Pancreas (tissue), 10 donors: ENCODE measurements around the gene IRGC. TPM values are rescaled to one million over a fixed set of nuclear protein-coding genes. Genes with fewer than 3 reads are reported as not detected.

Experiments
- ATAC-seq, 4 donors: fragments of 200-7000 bp; cut with Tn5 transposase; one replicate each; pipeline versions ENCODE4 v1.8.0 to v1.9.1; 2020; ENCODE audit warnings: mild to moderate bottlenecking in 4 of 4, moderate library complexity in 4 of 4
- DNase-seq, 6 donors: peaks; one replicate each; pipeline ENCODE4 v3.0.0-alpha.2; 2020
- FAIRE-seq: peaks from 2 replicates; lab custom pipeline; 2012; peaks lifted over from hg19 to GRCh38; lab: Jason Lieb, UNC
- H3K27ac ChIP-seq, 4 donors: fragments of 200-600 bp; sonication (generic); 1 replicate in 3 of 4; 2 replicates in 1 of 4; pipeline versions ENCODE4 v1.5.0 to v1.8.0; 2020
- H3K27me3 ChIP-seq, 4 donors: fragments of 200-600 bp; one replicate each; pipeline ENCODE4 v1.8.0; 2021
- H3K36me3 ChIP-seq, 3 donors: fragments of 200-600 bp; sonication (generic) in 1 of 3; one replicate each; pipeline versions ENCODE4 v1.5.0 to v1.8.0; 2020 to 2021
- H3K4me1 ChIP-seq, 3 donors: fragments of 200-600 bp; one replicate each; pipeline ENCODE4 v1.8.0; 2021
- H3K4me3 ChIP-seq, 4 donors: fragments of 200-600 bp; sonication (generic) in 2 of 4; one replicate each; pipeline versions ENCODE4 v1.5.0 to v1.8.0; 2020 to 2021
- H3K9me3 ChIP-seq, 4 donors: fragments of 200-600 bp; one replicate each; pipeline ENCODE4 v1.8.0; 2021
- WGBS, 2 donors: extraction: QIAGEN DNeasy Blood & Tissue Kit; methylation state at CpG; one replicate each; pipeline ENCODE4 v1.1.7; 2013; 5-methylcytosine and 5-hydroxymethylcytosine counted together
- intact Hi-C, 3 donors: fragments of 100-400 bp; cut with DNase I; formaldehyde crosslinking; loops; one replicate each; pipeline versions ENCODE4 v1.11.1 to v1.14.2; 2022
- polyA plus RNA-seq, 2 donors: library from polyadenylated mRNA; stranded (reverse); fragments of 200-250 nt; gene quantifications; one replicate each; pipeline ENCODE4 v1.2.3, GENCODE V29; 2013
- total RNA-seq, 6 donors: library from RNA; stranded (reverse); fragmentation: NEBNext Ultra II Directional in 4 of 6; extraction: Animal tissue kit (Norgen Biotek cat#: 25700) in 4 of 6; gene quantifications; one replicate each; pipeline versions ENCODE4 v1.2.1 to v1.2.4, GENCODE V29; 2021 to 2023
- TF ChIP-seq, protein P1 (sequence below), 4 donors: fragments of 200-600 bp; sonication (generic) in 3 of 4; IDR thresholded peaks; one replicate each; pipeline versions ENCODE4 v1.5.0 to v1.8.0; 2021; ENCODE audit warnings: antibody characterized with exemption in 4 of 4
- donor health status: healthy with polysubstance abuse.
- donor health status: DM: no; HTN: no; CAD: no; lungs with moderate emphysema.
- donor health status: DM: no; HTN: no; CAD: no.
- donor health status: control.
- donor health status: control.
- donor health status: Bipolar disorder and iron deficiency.
- donor health status: DM: yes; HTN: yes; CAD: no.
- donor health status: DM: no; HTN: no; CAD: no.
- donor health status: DM: no; HTN: no; CAD: no.
- donor health status: DM: yes; HTN: yes; CAD: no.

The IRGC gene
- total and polyA plus RNA-seq, 8 donors: not detected

DNA sequence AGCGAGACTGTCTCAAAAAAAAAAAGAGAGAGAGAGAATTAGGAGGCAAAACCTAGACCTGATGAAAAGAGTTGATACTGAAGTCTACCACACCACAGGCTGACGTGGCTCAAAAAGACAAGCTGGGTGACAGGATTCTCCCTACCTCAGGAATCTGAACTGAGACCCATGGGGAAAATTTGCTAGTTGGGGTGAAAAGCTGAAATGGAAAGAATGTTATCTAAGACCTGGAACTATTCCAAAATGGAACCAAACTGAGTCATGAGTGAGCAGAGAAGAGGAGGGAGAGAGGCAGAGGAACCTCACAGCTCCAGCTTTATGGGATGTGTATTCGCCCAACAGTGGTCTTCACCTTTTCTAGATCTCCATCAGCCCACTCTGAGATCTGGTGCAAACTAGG is 27.2 kb downstream of the IRGC start:
- FAIRE-seq (no peak), ATAC-seq (no peak), DNase-seq (no peak)
- H3K4me3 ChIP-seq: no peak overlapping the region
- H3K27me3 ChIP-seq: no peaks in the 10 kb centered on the region
- intact Hi-C loops: loop anchor here in 1 of 3 donors (5.0 kb wide), 1 partner anchor 39 kb away; the partner anchor contains the start of gene KCNN4
- TF ChIP-seq, protein P1, sequence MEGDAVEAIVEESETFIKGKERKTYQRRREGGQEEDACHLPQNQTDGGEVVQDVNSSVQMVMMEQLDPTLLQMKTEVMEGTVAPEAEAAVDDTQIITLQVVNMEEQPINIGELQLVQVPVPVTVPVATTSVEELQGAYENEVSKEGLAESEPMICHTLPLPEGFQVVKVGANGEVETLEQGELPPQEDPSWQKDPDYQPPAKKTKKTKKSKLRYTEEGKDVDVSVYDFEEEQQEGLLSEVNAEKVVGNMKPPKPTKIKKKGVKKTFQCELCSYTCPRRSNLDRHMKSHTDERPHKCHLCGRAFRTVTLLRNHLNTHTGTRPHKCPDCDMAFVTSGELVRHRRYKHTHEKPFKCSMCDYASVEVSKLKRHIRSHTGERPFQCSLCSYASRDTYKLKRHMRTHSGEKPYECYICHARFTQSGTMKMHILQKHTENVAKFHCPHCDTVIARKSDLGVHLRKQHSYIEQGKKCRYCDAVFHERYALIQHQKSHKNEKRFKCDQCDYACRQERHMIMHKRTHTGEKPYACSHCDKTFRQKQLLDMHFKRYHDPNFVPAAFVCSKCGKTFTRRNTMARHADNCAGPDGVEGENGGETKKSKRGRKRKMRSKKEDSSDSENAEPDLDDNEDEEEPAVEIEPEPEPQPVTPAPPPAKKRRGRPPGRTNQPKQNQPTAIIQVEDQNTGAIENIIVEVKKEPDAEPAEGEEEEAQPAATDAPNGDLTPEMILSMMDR (IDR thresholded peaks at IDR 0.05): no peak
- peaks cover 0 to 62% (median 14%) of the 10 kb centered on the region in 3 donors for H3K36me3 ChIP-seq
- H3K27ac ChIP-seq: no peak overlapping the region
- no peaks in the 10 kb centered on the region for H3K4me1 ChIP-seq
- H3K9me3 ChIP-seq: no peaks in the 10 kb centered on the region
- 92 to 96% methylated on average over 3 of the region's 3 CpGs for WGBS, 2 donors

DNA sequence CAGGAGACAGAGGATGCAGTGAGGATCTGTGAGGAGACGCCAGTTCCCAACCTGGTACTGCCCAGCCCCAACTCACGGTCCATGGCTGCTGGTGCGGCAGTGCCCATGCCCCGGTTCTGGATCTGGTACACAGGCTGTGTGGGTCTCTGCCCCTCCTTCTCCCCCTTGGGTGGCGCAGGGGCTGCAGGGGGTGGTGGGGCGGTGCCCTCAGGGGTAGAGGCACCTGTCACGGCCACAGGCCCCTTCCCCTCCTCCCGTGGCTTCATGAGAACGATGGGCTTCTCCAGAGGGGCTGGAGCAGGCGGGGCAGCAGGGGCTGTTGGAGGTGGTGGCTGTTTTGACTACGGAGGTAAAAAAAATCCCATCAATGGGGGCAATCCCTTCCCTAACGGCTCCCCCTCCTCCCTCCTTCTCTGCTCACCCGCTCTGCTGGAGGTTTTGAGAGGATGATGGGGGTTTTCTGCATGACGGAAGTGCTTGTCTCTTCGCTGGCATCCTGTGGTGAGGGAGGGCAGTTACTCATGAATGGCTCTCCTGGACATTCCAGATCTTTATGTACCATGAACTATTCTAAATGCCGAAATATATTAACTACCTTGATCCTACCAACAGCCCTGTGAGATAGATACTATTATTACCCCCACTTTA is 31.8 kb downstream of the IRGC start:
- FAIRE-seq (no peak), DNase-seq (no peak), ATAC-seq (no peak)
- Histone ChIP-seq H3K27ac (no peak overlapping the region), H3K27me3 (no peaks in the 10 kb centered on the region), H3K4me3 (no peak overlapping the region), H3K36me3 (peaks cover 0 to 29% (median 20%) of the 10 kb centered on the region in 3 donors), H3K9me3 (no peaks in the 10 kb centered on the region), H3K4me1 (peaks cover 0 to 5% (median 0%) of the 10 kb centered on the region in 3 donors)
- WGBS, 2 donors: 84 to 88% methylated on average over 13 to 16 of the region's 16 CpGs
- TF ChIP-seq, protein P1 (IDR thresholded peaks at IDR 0.05): no peak
- intact Hi-C loops: loop anchor here in 1 of 3 donors (5.0 kb wide), 1 partner anchor 35 kb away; the partner anchor contains the start of gene KCNN4

DNA sequence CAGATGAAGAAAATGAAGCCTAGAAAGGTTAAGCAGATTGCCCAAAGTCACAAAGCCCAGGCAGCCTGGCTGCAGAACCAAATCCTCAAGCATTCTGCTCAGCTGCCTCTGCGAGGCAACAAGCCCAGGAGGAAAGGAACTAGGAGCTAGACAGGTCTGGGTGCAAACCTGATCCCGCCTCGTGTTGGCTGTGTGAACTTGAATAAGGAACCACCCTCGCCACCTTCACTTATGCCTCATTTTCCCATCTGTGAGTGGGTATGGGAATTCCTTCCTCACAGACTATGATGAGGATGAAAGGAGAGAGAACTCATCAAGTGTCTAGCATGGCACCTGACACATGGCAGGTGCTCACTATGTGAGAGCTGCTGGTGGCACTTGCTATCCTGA is 32.3 kb downstream of the IRGC start:
- no peak for ATAC-seq
- DNase-seq: no peak
- TF ChIP-seq, protein P1 (IDR thresholded peaks at IDR 0.05): no peak
- Histone ChIP-seq H3K4me3 (no peak overlapping the region), H3K4me1 (peaks cover 0 to 10% (median 0%) of the 10 kb centered on the region in 3 donors), H3K27me3 (no peaks in the 10 kb centered on the region), H3K36me3 (peaks cover 0 to 29% (median 20%) of the 10 kb centered on the region in 3 donors), H3K27ac (no peak overlapping the region), H3K9me3 (no peaks in the 10 kb centered on the region)
- intact Hi-C loops: loop anchor here in 1 of 3 donors (5.0 kb wide), 1 partner anchor 34 kb away; the partner anchor contains the start of gene KCNN4
- FAIRE-seq: no peak
- WGBS, 2 donors: 86 to 93% methylated on average over 4 of the region's 4 CpGs

DNA sequence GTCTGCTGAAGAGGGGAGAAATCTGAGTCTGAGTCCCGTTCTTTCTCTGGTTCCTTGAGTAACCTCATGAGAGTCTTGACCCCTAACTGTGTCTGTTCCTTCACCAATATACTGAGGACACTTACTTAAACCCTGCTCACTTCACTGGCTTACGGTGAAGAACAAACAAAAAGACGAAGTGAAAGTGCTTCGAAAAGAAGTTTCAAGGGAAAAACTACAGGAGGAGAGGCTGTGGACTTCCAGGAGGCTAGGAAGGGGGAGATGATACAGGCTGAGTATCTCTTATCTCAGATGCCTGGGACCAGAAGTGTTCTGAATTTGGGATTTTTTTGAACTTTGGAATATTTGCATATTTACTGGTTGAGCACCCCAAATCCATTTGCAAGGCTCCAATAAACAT is 32.8 kb downstream of the IRGC start:
- 85 to 86% methylated on average over 4 of the region's 4 CpGs for WGBS, 2 donors
- H3K27ac ChIP-seq: no peak overlapping the region

More for the DNA sequence above, 32.8 kb downstream of the IRGC start:
- Histone ChIP-seq H3K36me3 (peaks cover 0 to 29% (median 20%) of the 10 kb centered on the region in 3 donors), H3K4me1 (peaks cover 0 to 15% (median 3%) of the 10 kb centered on the region in 3 donors), H3K4me3 (no peak overlapping the region), H3K9me3 (no peaks in the 10 kb centered on the region), H3K27me3 (no peaks in the 10 kb centered on the region)
- TF ChIP-seq, protein P1 (IDR thresholded peaks at IDR 0.05): no peak
- ATAC-seq (no peak), FAIRE-seq (no peak), DNase-seq (no peak)
- intact Hi-C loops: loop anchor here in 1 of 3 donors (5.0 kb wide), 1 partner anchor 34 kb away; the partner anchor contains the start of gene KCNN4
